ENCODE measurements around the gene STKLD1.

The STKLD1 gene

GRCh38 chr9:133380734-133381133 is 4.6 kb downstream of the STKLD1 start:
- H3K27ac ChIP-seq (ENCODE audit: extremely low read depth, low read depth, low read length): no peak overlapping the region
- POLR2A ChIA-PET: interaction anchor here (0.7 to 1.0 kb wide), 2 partner anchors 15 to 27 kb away, joined by 3 read pairs; no protein-coding TSS in a partner anchor
- no peak for TF ChIP-seq ZNF155 (tag by site-specific recombination; IDR thresholded peaks at IDR 0.05)
- TF ChIP-seq TSHZ1 (tag by site-specific recombination; IDR thresholded peaks at IDR 0.05; ENCODE audit: borderline replicate concordance): no peak
- no peak for TF ChIP-seq ZBTB20 (tag by site-specific recombination; IDR thresholded peaks at IDR 0.05)
- 0 out of 2 replicates have a peak, but pooled peaks have one; percentile 23 for TF ChIP-seq ZNF362 (tag by site-specific recombination; IDR thresholded peaks at IDR 0.05)
- no peaks in the 10 kb centered on the region for H3K36me3 ChIP-seq (ENCODE audit: control insufficient read depth in 2 of 2, insufficient read depth in 1 of 2, low read length in 2 of 2)
- H3K4me1 ChIP-seq (ENCODE audit: control insufficient read depth, insufficient read depth, low read length): peaks cover 5% of the 10 kb centered on the region
- H3K9me3 ChIP-seq (ENCODE audit: control insufficient read depth, insufficient read depth, low read depth, low read length): no peaks in the 10 kb centered on the region
- CTCF ChIA-PET: interaction anchor here (0.8 to 1.6 kb wide), 3 partner anchors 17 to 195 kb away, joined by 3 to 6 read pairs (median 5); no protein-coding TSS in a partner anchor
- no peak overlapping the region for H3K4me3 ChIP-seq (ENCODE audit: low read depth, low read length)

DNA sequence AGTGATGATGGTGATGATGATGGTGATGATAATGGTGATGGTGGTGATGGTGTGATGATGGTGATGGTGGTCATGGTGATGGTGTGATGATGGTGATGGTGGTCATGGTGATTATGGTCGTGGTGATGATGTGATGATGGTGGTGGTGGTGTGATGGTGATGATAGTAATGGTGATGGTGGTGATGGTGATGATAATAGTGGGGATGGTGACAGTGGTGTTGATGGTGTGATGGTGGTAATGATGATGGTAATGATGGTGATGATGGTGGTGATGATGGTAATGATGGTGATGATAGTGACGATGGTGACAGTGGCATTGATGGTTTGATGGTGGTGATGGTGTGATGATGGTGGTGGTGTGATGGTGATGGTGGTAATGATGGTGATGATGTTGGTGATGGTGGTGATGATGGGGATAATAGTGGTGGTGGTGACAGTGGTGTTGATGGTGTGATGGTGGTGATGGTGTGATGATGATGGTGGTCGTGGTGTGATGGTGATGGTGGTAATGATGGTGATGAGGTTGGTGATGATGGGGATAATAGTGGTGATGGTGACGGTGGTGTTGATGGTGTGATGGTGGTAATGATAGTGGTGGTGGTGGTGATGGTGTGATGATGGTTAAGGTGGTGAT is 6.5 kb downstream of the STKLD1 start:
- ChIA-PET CTCF (no interaction called here), POLR2A (no interaction called here)
- no peaks in the 10 kb centered on the region for H3K9me3 ChIP-seq (ENCODE audit: control insufficient read depth, insufficient read depth, low read depth, low read length)
- no peak overlapping the region for H3K4me3 ChIP-seq (ENCODE audit: low read depth, low read length)
- H3K36me3 ChIP-seq (ENCODE audit: control insufficient read depth in 2 of 2, insufficient read depth in 1 of 2, low read length in 2 of 2): no peaks in the 10 kb centered on the region
- H3K4me1 ChIP-seq (ENCODE audit: control insufficient read depth, insufficient read depth, low read length): peaks cover 5% of the 10 kb centered on the region
- no peak overlapping the region for H3K27ac ChIP-seq (ENCODE audit: extremely low read depth, low read depth, low read length)
- 0 out of 2 replicates have a peak, but pooled peaks have one; percentile 34 for TF ChIP-seq ZNF792 (tag by site-specific recombination; IDR thresholded peaks at IDR 0.05)
- 0 out of 2 replicates have a peak, but pooled peaks have one; percentile 91 for TF ChIP-seq ZNF521 (tag by site-specific recombination; IDR thresholded peaks at IDR 0.05)
- no peak for TF ChIP-seq ZNF600 (tag by site-specific recombination; IDR thresholded peaks at IDR 0.05)
- no peak for TF ChIP-seq ZNF302 (tag by site-specific recombination; IDR thresholded peaks at IDR 0.05; ENCODE audit: low read depth)
- no peak for TF ChIP-seq ZNF132 (tag by site-specific recombination; IDR thresholded peaks at IDR 0.05; ENCODE audit: borderline replicate concordance)
- TF ChIP-seq ZNF239 (tag by site-specific recombination; IDR thresholded peaks at IDR 0.05): peak; percentile 18; the same call in 1 of the 2 replicates
- 0 out of 2 replicates have a peak, but pooled peaks have one; percentile 63 for TF ChIP-seq ZNF202 (tag by site-specific recombination; IDR thresholded peaks at IDR 0.05; ENCODE audit: borderline replicate concordance)
- peak; percentile 6; the same call in 1 of the 2 replicates for TF ChIP-seq ZNF398 (tag by site-specific recombination; IDR thresholded peaks at IDR 0.05)
- no peak for TF ChIP-seq ZNF501 (tag by site-specific recombination; IDR thresholded peaks at IDR 0.05)
- TF ChIP-seq, protein P1, sequence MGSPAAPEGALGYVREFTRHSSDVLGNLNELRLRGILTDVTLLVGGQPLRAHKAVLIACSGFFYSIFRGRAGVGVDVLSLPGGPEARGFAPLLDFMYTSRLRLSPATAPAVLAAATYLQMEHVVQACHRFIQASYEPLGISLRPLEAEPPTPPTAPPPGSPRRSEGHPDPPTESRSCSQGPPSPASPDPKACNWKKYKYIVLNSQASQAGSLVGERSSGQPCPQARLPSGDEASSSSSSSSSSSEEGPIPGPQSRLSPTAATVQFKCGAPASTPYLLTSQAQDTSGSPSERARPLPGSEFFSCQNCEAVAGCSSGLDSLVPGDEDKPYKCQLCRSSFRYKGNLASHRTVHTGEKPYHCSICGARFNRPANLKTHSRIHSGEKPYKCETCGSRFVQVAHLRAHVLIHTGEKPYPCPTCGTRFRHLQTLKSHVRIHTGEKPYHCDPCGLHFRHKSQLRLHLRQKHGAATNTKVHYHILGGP (tag by site-specific recombination; IDR thresholded peaks at IDR 0.05): no peak
- peak; percentile 25; the same call in 1 of the 2 replicates for TF ChIP-seq ZNF473 (tag by site-specific recombination; IDR thresholded peaks at IDR 0.05)
- TF ChIP-seq ZNF133 (tag by site-specific recombination; IDR thresholded peaks at IDR 0.05): peak; percentile 8; the same call in 1 of the 2 replicates
- TF ChIP-seq, protein P2, sequence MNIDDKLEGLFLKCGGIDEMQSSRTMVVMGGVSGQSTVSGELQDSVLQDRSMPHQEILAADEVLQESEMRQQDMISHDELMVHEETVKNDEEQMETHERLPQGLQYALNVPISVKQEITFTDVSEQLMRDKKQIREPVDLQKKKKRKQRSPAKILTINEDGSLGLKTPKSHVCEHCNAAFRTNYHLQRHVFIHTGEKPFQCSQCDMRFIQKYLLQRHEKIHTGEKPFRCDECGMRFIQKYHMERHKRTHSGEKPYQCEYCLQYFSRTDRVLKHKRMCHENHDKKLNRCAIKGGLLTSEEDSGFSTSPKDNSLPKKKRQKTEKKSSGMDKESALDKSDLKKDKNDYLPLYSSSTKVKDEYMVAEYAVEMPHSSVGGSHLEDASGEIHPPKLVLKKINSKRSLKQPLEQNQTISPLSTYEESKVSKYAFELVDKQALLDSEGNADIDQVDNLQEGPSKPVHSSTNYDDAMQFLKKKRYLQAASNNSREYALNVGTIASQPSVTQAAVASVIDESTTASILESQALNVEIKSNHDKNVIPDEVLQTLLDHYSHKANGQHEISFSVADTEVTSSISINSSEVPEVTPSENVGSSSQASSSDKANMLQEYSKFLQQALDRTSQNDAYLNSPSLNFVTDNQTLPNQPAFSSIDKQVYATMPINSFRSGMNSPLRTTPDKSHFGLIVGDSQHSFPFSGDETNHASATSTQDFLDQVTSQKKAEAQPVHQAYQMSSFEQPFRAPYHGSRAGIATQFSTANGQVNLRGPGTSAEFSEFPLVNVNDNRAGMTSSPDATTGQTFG (tag by site-specific recombination; IDR thresholded peaks at IDR 0.05; ENCODE audit: borderline replicate concordance): 0 out of 2 replicates have a peak, but pooled peaks have one; percentile 34
- no peak for TF ChIP-seq KLF16 (tag by site-specific recombination; IDR thresholded peaks at IDR 0.05)
- TF ChIP-seq SALL2 (tag by site-specific recombination; IDR thresholded peaks at IDR 0.05; ENCODE audit: borderline replicate concordance): 0 out of 2 replicates have a peak, but pooled peaks have one; percentile 66
- 0 out of 2 replicates have a peak, but pooled peaks have one; percentile 58 for TF ChIP-seq ZNF658 (tag by site-specific recombination; IDR thresholded peaks at IDR 0.05)
- TF ChIP-seq ZNF169 (tag by site-specific recombination; IDR thresholded peaks at IDR 0.05): 0 out of 2 replicates have a peak, but pooled peaks have one; percentile 32
- TF ChIP-seq ZNF707 (tag by site-specific recombination; IDR thresholded peaks at IDR 0.05): 0 out of 2 replicates have a peak, but pooled peaks have one; percentile 12
- 0 out of 2 replicates have a peak, but pooled peaks have one; percentile 15 for TF ChIP-seq GLI4 (tag by site-specific recombination; IDR thresholded peaks at IDR 0.05)
